OCI-LY1 (cell line): ENCODE data around the gene C2CD2L.
"Not testable (repeated sequence)": the region's sequence is repeated elsewhere in the genome, so short reads cannot be mapped to it uniquely, and the experiment has no call there.

Experiments used
- H2AFZ ChIP-seq: fragments of 200-600 bp; sonication (generic), shearing (Covaris generic); 2 replicates; pipeline ENCODE4 v1.6.0; 2014; ENCODE audit warnings: antibody characterized with exemption, mild to moderate bottlenecking, low read length
- H3F3A ChIP-seq: fragments of 200-600 bp; sonication (generic), shearing (Covaris generic); 2 replicates; pipeline ENCODE4 v1.6.0; 2014; ENCODE audit warnings: mild to moderate bottlenecking, antibody characterized with exemption, low read length, moderate library complexity; ENCODE audit not compliant: insufficient read depth
- H3K27ac ChIP-seq: fragments of 200-600 bp; sonication (generic); 2 replicates; pipeline ENCODE4 v1.5.1; 2014; ENCODE audit warnings: low read length, mixed run types, mild to moderate bottlenecking, low read depth; ENCODE audit not compliant: poor library complexity, severe bottlenecking
- H3K27me3 ChIP-seq: fragments of 200-600 bp; sonication (generic); 2 replicates; pipeline ENCODE4 v1.6.0; 2014; ENCODE audit warnings: antibody characterized with exemption, mild to moderate bottlenecking, low read length, moderate library complexity; ENCODE audit not compliant: insufficient read depth
- H3K36me3 ChIP-seq: fragments of 200-600 bp; sonication (generic); 2 replicates; pipeline ENCODE4 v1.6.1; 2014; ENCODE audit warnings: mild to moderate bottlenecking, antibody characterized with exemption, low read length, moderate library complexity, mixed read lengths; ENCODE audit not compliant: insufficient read depth
- H3K4me1 ChIP-seq: fragments of 200-600 bp; sonication (generic); 2 replicates; pipeline ENCODE4 v1.5.1; 2014; ENCODE audit warnings: mild to moderate bottlenecking, low read length, moderate library complexity; ENCODE audit not compliant: insufficient read depth, severe bottlenecking
- H3K4me2 ChIP-seq: fragments of 200-600 bp; sonication (generic), shearing (Covaris generic); 2 replicates; pipeline ENCODE4 v1.6.1; 2014; ENCODE audit warnings: low read length
- H3K4me3 ChIP-seq: fragments of 200-600 bp; sonication (generic); 2 replicates; pipeline ENCODE4 v1.5.1; 2014; ENCODE audit warnings: low read length, low read depth, mild to moderate bottlenecking, mixed read lengths; ENCODE audit not compliant: poor library complexity, severe bottlenecking
- H3K79me2 ChIP-seq: fragments of 200-600 bp; shearing (Covaris generic); 2 replicates; pipeline ENCODE4 v1.6.1; 2016; ENCODE audit warnings: mixed run types, low read length, mixed read lengths; ENCODE audit not compliant: insufficient read depth
- H3K9ac ChIP-seq: fragments of 200-600 bp; sonication (generic), shearing (Covaris generic); 2 replicates; pipeline ENCODE4 v1.6.1; 2014; ENCODE audit warnings: mild to moderate bottlenecking, low read length, mixed read lengths
- H3K9me2 ChIP-seq: fragments of 200-600 bp; sonication (generic), shearing (Covaris generic); 2 replicates; pipeline ENCODE4 v1.6.1; 2014; ENCODE audit warnings: low read depth, mild to moderate bottlenecking, low read length, mixed read lengths
- H3K9me3 ChIP-seq: fragments of 200-600 bp; shearing (Covaris generic); 2 replicates; pipeline ENCODE4 v1.6.1; 2014; ENCODE audit warnings: low read length, mixed read lengths
- H4K20me1 ChIP-seq: fragments of 200-600 bp; sonication (generic), shearing (Covaris generic); 2 replicates; pipeline ENCODE4 v1.6.0; 2016; ENCODE audit warnings: mild to moderate bottlenecking, low read length; ENCODE audit not compliant: insufficient read depth
- CTCF ChIP-seq: fragments of 200-600 bp; sonication (generic), shearing (Covaris generic); IDR thresholded peaks from 2 replicates; pipeline ENCODE4 v1.5.1; 2017; ENCODE audit warnings: mild to moderate bottlenecking, antibody characterized with exemption, low read length, moderate library complexity, mixed read lengths
- EZH2 ChIP-seq: fragments of 200-600 bp; sonication (generic), shearing (Covaris generic); IDR thresholded peaks from 2 replicates; pipeline ENCODE4 v1.8.0; 2017; ENCODE audit warnings: borderline replicate concordance, mixed run types, mild to moderate bottlenecking, antibody characterized with exemption, low read length, moderate library complexity, mixed read lengths

Gene C2CD2L

GRCh38 chr11:119166368-119167076 lies 59.4 kb downstream of the C2CD2L start:
- no peaks in the 10 kb centered on the region for H3K27me3 ChIP-seq
- H3K27ac ChIP-seq, result no peak overlapping the region
- no peaks in the 10 kb centered on the region for H3K9me2 ChIP-seq
- no peaks in the 10 kb centered on the region for H3K79me2 ChIP-seq
- no peaks in the 10 kb centered on the region for H3F3A ChIP-seq
- H3K4me2 ChIP-seq, result no peak overlapping the region
- no peak overlapping the region for H3K4me3 ChIP-seq
- H4K20me1 ChIP-seq, result no peaks in the 10 kb centered on the region
- TF ChIP-seq EZH2, result no peak
- TF ChIP-seq CTCF, result no peak
- H3K4me1 ChIP-seq, result peaks cover 6% of the 10 kb centered on the region
- no peaks in the 10 kb centered on the region for H3K9me3 ChIP-seq
- no peaks in the 10 kb centered on the region for H3K36me3 ChIP-seq
- no peak overlapping the region for H3K9ac ChIP-seq
- no peak overlapping the region for H2AFZ ChIP-seq

GRCh38 chr11:119167077-119167458 lies 59.9 kb downstream of the C2CD2L start:
- not testable (repeated sequence) for H3K4me3 ChIP-seq, H3K9me2 ChIP-seq, H3K9me3 ChIP-seq, H3K36me3 ChIP-seq, H3F3A ChIP-seq, H3K27me3 ChIP-seq, H3K4me1 ChIP-seq, H3K27ac ChIP-seq, H3K9ac ChIP-seq, H4K20me1 ChIP-seq, H3K79me2 ChIP-seq, H3K4me2 ChIP-seq, H2AFZ ChIP-seq

- Histone ChIP-seq H3K9me3 (no peaks in the 10 kb centered on the region), H3K27ac (no peak overlapping the region), H3K9ac (no peak overlapping the region), H3F3A (no peaks in the 10 kb centered on the region), H3K36me3 (no peaks in the 10 kb centered on the region), H3K27me3 (no peaks in the 10 kb centered on the region), H3K4me3 (no peak overlapping the region), H3K9me2 (no peaks in the 10 kb centered on the region), H3K79me2 (no peaks in the 10 kb centered on the region), H3K4me1 (peaks cover 6% of the 10 kb centered on the region), H3K4me2 (no peak overlapping the region), H2AFZ (no peak overlapping the region), H4K20me1 (no peaks in the 10 kb centered on the region)
- TF ChIP-seq CTCF, result no peak
- TF ChIP-seq EZH2, result no peak
These were observed 60.8 kb downstream of the C2CD2L start for GRCh38 chr11:119167933-119168332.
